Peyer's patch (tissue), 4 donors: ENCODE results near the gene NDRG2.
"Not testable (repeated sequence)": the region's sequence is repeated elsewhere in the genome, so short reads cannot be mapped to it uniquely, and the experiment has no call there.

Source experiments
- CTCF ChIP-seq, 6 experiments: fragments of 450-650 bp in 4 of 6; fragments of 200-600 bp in 2 of 6; sonication (generic) in 1 of 6; IDR thresholded peaks; one replicate each; pipeline ENCODE4 v1.5.1; 2017 to 2019; ENCODE audit warnings: antibody characterized with exemption in 6 of 6, mild to moderate bottlenecking in 3 of 6, moderate library complexity in 1 of 6
- POLR2A ChIP-seq, 2 donors: fragments of 450-650 bp; IDR thresholded peaks; one replicate each; pipeline ENCODE4 v1.5.1; 2017; ENCODE audit warnings: antibody characterized with exemption in 2 of 2, mild to moderate bottlenecking in 2 of 2, moderate library complexity in 2 of 2

- not testable (repeated sequence) for TF ChIP-seq CTCF, POLR2A (IDR thresholded peaks at IDR 0.05)
Observed at GRCh38 chr14:21009721-21010120, 15.1 kb downstream of the NDRG2 start.
